ENCODE measurements around the gene ERP44. TPM values are rescaled to one million over a fixed set of nuclear protein-coding genes. Genes with fewer than 3 reads are reported as not detected.

Gene ERP44
- total and polyA plus RNA-seq, 2 experiments from 2014 or later = 23.8 to 50.5 TPM

DNA sequence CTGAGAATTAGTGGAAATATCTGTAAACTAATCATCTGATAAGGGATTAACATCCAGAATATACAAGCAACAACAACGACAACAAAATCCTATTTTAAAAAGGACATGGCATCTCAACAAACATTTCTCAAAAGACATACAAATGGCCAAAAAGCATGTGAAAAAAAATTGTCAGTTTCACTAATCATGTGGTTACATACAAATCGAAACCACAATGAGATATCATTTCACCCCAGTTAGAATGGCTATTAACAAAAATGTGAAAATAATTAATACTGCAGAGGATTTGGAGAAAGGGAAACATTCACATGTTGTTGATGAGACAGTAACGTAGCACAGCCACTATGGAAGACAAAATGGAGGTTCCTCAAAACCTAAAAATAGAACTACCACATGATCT, 69.5 kb downstream of the ERP44 start:
- Histone ChIP-seq H3K4me3 (no peak overlapping the region), H3F3A (ENCODE audit: insufficient read depth) (peaks cover 12% of the 10 kb centered on the region; the same call in 1 of the 2 replicates), H3K9me2 (ENCODE audit: insufficient read depth) (no peaks in the 10 kb centered on the region), H3K36me3 (ENCODE audit: low read depth) (peaks cover 6% of the 10 kb centered on the region; the same call in 1 of the 2 replicates), H3K79me2 (ENCODE audit: insufficient read depth) (peaks cover 42% of the 10 kb centered on the region), H3K27ac (no peak overlapping the region), H3K9ac (no peak overlapping the region), H3K4me2 (ENCODE audit: unreplicated experiment) (no peak overlapping the region), H2AFZ (no peak overlapping the region), H3K4me1 (ENCODE audit: insufficient read depth) (no peaks in the 10 kb centered on the region), H3K9me3 (ENCODE audit: low read depth) (no peaks in the 10 kb centered on the region), H4K20me1 (ENCODE audit: insufficient read depth) (0 out of 2 replicates have a peak, but pooled peaks cover 13% of the 10 kb centered on the region), H3K27me3 (replicated peaks; ENCODE audit: insufficient read depth) (no peaks in the 10 kb centered on the region)
- TF ChIP-seq EZH2 (IDR thresholded peaks at IDR 0.05; ENCODE audit: insufficient read depth, poor library complexity, severe bottlenecking) = no peak
- no peak for TF ChIP-seq EZH2phosphoT487 (IDR thresholded peaks at IDR 0.05; ENCODE audit: insufficient read depth, low read depth)
- 66 to 67% methylated on average over 3 of the region's 3 CpGs for WGBS, 2 experiments (ENCODE audit: low coverage in 1 of 2, low lambda C conversion rate in 2 of 2, missing lambda C conversion rate in 2 of 2)
- no peak for DNase-seq
- in situ Hi-C loops (cut with MboI) = loop anchor here (25.0 kb wide), 2 partner anchors 183 to 558 kb away; partner anchors contain the start of gene CAVIN4

DNA sequence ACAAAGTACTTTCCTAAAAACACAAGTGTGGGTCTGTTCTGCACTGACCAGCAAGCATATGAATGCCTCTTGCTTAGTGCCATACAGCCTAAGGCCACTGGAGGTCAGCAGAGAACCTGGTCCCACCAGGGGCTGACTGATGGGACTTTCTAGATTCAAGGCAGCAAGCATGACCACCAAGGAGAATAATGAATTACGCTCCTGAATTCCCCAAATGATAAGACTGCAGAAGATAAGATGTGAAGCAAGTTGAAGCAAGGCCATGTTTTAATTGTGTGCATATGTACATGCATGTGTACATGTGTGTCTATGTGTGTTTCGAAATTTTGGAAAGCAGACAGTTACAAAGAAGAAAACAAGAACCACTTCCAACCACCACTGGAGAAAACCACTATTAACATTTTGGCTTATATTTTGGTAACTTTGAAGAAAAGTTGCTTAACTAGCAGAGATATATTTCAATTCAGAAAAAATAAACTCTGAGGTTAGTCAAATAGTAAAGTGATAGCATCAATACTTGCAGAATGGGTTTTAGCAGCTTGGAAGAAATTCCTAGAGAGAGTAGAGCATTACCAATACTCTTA, 70.5 kb downstream of the ERP44 start:
- H3K4me3 ChIP-seq = no peak overlapping the region
- DNase-seq = peak; percentile 78
- H3F3A ChIP-seq (ENCODE audit: insufficient read depth) = peaks cover 12% of the 10 kb centered on the region; the same call in 1 of the 2 replicates
- 0 out of 2 replicates have a peak, but pooled peaks cover 10% of the 10 kb centered on the region for H4K20me1 ChIP-seq (ENCODE audit: insufficient read depth)
- H3K4me2 ChIP-seq (ENCODE audit: unreplicated experiment) = no peak overlapping the region
- no peaks in the 10 kb centered on the region for H3K9me3 ChIP-seq (ENCODE audit: low read depth)
- H3K9ac ChIP-seq = no peak overlapping the region
- H3K27me3 ChIP-seq (replicated peaks; ENCODE audit: insufficient read depth) = no peaks in the 10 kb centered on the region
- H3K79me2 ChIP-seq (ENCODE audit: insufficient read depth) = peaks cover 32% of the 10 kb centered on the region
- in situ Hi-C loops (cut with MboI) = loop anchor here (25.0 kb wide), 2 partner anchors 184 to 559 kb away; partner anchors contain the start of gene CAVIN4
- H3K9me2 ChIP-seq (ENCODE audit: insufficient read depth) = no peaks in the 10 kb centered on the region
- TF ChIP-seq EZH2 (IDR thresholded peaks at IDR 0.05; ENCODE audit: insufficient read depth, poor library complexity, severe bottlenecking) (no peak), EZH2phosphoT487 (IDR thresholded peaks at IDR 0.05; ENCODE audit: insufficient read depth, low read depth) (no peak)
- no peak overlapping the region for H2AFZ ChIP-seq
- H3K4me1 ChIP-seq (ENCODE audit: insufficient read depth) = no peaks in the 10 kb centered on the region
- no peak overlapping the region for H3K27ac ChIP-seq
- WGBS, 2 experiments (ENCODE audit: low coverage in 1 of 2, low lambda C conversion rate in 2 of 2, missing lambda C conversion rate in 2 of 2) = 61 to 73% methylated on average over 2 of the region's 2 CpGs
- H3K36me3 ChIP-seq (ENCODE audit: low read depth) = peaks cover 6% of the 10 kb centered on the region; the same call in 1 of the 2 replicates

DNA sequence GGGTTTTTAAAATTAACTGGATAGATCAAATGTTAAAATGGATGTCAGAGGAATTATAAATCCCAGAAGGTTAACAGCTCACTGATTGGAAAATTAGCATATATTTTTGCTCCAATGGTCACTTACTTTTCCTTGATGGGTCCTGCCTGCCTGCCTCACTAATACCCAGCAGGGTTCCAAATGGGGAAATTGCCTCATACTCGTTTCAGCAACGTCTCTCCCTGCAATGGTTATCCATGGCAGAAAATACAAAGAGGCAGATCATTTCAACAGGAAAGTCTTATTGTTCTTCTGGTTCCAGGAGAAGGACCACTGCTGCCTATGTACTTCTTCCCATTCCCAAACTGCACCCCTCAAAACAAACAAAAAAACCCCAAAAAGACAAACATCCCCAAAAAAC, 71.3 kb downstream of the ERP44 start:
- H3K79me2 ChIP-seq (ENCODE audit: insufficient read depth) = peaks cover 25% of the 10 kb centered on the region
- TF ChIP-seq EZH2 (IDR thresholded peaks at IDR 0.05; ENCODE audit: insufficient read depth, poor library complexity, severe bottlenecking) = no peak
- no peak for TF ChIP-seq EZH2phosphoT487 (IDR thresholded peaks at IDR 0.05; ENCODE audit: insufficient read depth, low read depth)
- H3K4me1 ChIP-seq (ENCODE audit: insufficient read depth) = no peaks in the 10 kb centered on the region
- no peak overlapping the region for H3K4me3 ChIP-seq
- H3K9me2 ChIP-seq (ENCODE audit: insufficient read depth) = no peaks in the 10 kb centered on the region
- H3K36me3 ChIP-seq (ENCODE audit: low read depth) = peaks cover 6% of the 10 kb centered on the region; the same call in 1 of the 2 replicates
- no peak overlapping the region for H3K27ac ChIP-seq
- no peak overlapping the region for H2AFZ ChIP-seq
- WGBS, 2 experiments (ENCODE audit: low coverage in 1 of 2, low lambda C conversion rate in 2 of 2, missing lambda C conversion rate in 2 of 2) = 48 to 65% methylated on average over 2 of the region's 2 CpGs
- no peak overlapping the region for H3K4me2 ChIP-seq (ENCODE audit: unreplicated experiment)
- no peaks in the 10 kb centered on the region for H3K9me3 ChIP-seq (ENCODE audit: low read depth)
- H3K27me3 ChIP-seq (replicated peaks; ENCODE audit: insufficient read depth) = no peaks in the 10 kb centered on the region
- no peak for DNase-seq
- H4K20me1 ChIP-seq (ENCODE audit: insufficient read depth) = 0 out of 2 replicates have a peak, but pooled peaks cover 5% of the 10 kb centered on the region
- no peak overlapping the region for H3K9ac ChIP-seq
- H3F3A ChIP-seq (ENCODE audit: insufficient read depth) = peaks cover 12% of the 10 kb centered on the region; the same call in 1 of the 2 replicates
- in situ Hi-C loops (cut with MboI) = loop anchor here (25.0 kb wide), 2 partner anchors 185 to 560 kb away; partner anchors contain the start of gene CAVIN4

DNA sequence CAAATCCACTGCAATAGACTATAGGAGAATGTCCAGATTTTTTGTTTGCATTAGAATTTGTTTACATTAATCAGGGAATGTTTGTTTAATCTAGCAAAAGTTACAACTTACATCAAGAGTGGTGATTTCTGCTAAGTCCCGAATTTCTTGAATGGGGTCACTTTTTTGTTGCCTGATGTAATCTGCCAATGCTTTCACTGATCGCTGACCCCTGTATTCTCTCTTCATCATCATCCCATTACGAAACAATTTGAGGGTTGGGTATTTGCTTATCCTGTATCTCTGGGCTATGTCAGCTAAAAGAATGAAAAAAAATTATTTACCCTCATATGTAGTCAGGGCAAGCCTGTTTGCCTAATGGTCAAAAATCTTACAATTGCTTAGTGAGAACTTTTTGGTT, 76.9 kb downstream of the ERP44 start:
- 95 to 97% methylated on average over 3 of the region's 3 CpGs for WGBS, 2 experiments (ENCODE audit: low coverage in 1 of 2, low lambda C conversion rate in 2 of 2, missing lambda C conversion rate in 2 of 2)
- TF ChIP-seq EZH2 (IDR thresholded peaks at IDR 0.05; ENCODE audit: insufficient read depth, poor library complexity, severe bottlenecking) (no peak), EZH2phosphoT487 (IDR thresholded peaks at IDR 0.05; ENCODE audit: insufficient read depth, low read depth) (no peak)
- Histone ChIP-seq H3K27me3 (replicated peaks; ENCODE audit: insufficient read depth) (no peaks in the 10 kb centered on the region), H3K79me2 (ENCODE audit: insufficient read depth) (peaks cover 15% of the 10 kb centered on the region; the same call in 1 of the 2 replicates), H3K27ac (no peak overlapping the region), H4K20me1 (ENCODE audit: insufficient read depth) (no peaks in the 10 kb centered on the region), H3K4me3 (no peak overlapping the region), H3K36me3 (ENCODE audit: low read depth) (peaks cover 6% of the 10 kb centered on the region; the same call in 1 of the 2 replicates), H3F3A (ENCODE audit: insufficient read depth) (no peaks in the 10 kb centered on the region), H3K9ac (no peak overlapping the region), H3K4me2 (ENCODE audit: unreplicated experiment) (no peak overlapping the region), H2AFZ (no peak overlapping the region), H3K9me2 (ENCODE audit: insufficient read depth) (no peaks in the 10 kb centered on the region), H3K9me3 (ENCODE audit: low read depth) (no peaks in the 10 kb centered on the region), H3K4me1 (ENCODE audit: insufficient read depth) (peaks cover 10% of the 10 kb centered on the region; the same call in 1 of the 2 replicates)
- in situ Hi-C loops (cut with MboI) = loop anchor here (25.0 kb wide), 1 partner anchor 760 kb away; no protein-coding TSS in a partner anchor
- DNase-seq = no peak

All from GM23248 (cell line).